Right atrium auricular region (tissue), 2 donors: ENCODE results near the gene ALG1L2. TPM values are rescaled to one million over a fixed set of nuclear protein-coding genes. Genes with fewer than 3 reads are reported as not detected.
A peak's percentile ranks its signal among the peaks of the same experiment; 100 is the strongest.
"Not testable (repeated sequence)": the region's sequence is repeated elsewhere in the genome, so short reads cannot be mapped to it uniquely, and the experiment has no call there.

Experiments used
- DNase-seq: peaks from one replicate; pipeline ENCODE4 v3.0.0-alpha.2; 2019; ENCODE audit warnings: low spot score
- H3K27ac ChIP-seq, 2 donors: fragments of 200-600 bp; sonication (generic); 1 replicate in 1 of 2; 2 replicates in 1 of 2; pipeline ENCODE4 v1.5.1; 2016 to 2019
- H3K27me3 ChIP-seq, 2 donors: fragments of 200-600 bp; sonication (generic); one replicate each; pipeline versions ENCODE4 v1.5.1 to v1.6.0; 2017 to 2019
- H3K36me3 ChIP-seq: fragments of 200-600 bp; sonication (generic); one replicate; pipeline ENCODE4 v1.5.1; 2016
- H3K4me1 ChIP-seq, 2 donors: fragments of 200-600 bp; sonication (generic); one replicate each; pipeline versions ENCODE4 v1.5.1 to v1.6.0; 2017 to 2019
- H3K4me3 ChIP-seq, 2 donors: fragments of 200-600 bp; sonication (generic); 1 replicate in 1 of 2; 2 replicates in 1 of 2; pipeline ENCODE4 v1.5.1; 2017 to 2019; ENCODE audit warnings: mild to moderate bottlenecking in 1 of 2, moderate library complexity in 1 of 2
- H3K9me3 ChIP-seq, 2 donors: fragments of 200-600 bp; sonication (generic); one replicate each; pipeline ENCODE4 v1.5.1; 2019
- total RNA-seq, 2 donors: library from RNA; depleted of rRNA; stranded (reverse); fragments of >200 nt; gene quantifications; one replicate each; pipeline ENCODE4 v1.1.0, GENCODE V29; 2016
- TF ChIP-seq, protein P1 (sequence below), 2 donors: fragments of 200-600 bp; sonication (generic); IDR thresholded peaks; one replicate each; pipeline ENCODE4 v1.5.1; 2019; ENCODE audit warnings: antibody characterized with exemption in 2 of 2

ALG1L2 gene
- total RNA-seq, 2 donors from 2014 or later = not detected

DNA sequence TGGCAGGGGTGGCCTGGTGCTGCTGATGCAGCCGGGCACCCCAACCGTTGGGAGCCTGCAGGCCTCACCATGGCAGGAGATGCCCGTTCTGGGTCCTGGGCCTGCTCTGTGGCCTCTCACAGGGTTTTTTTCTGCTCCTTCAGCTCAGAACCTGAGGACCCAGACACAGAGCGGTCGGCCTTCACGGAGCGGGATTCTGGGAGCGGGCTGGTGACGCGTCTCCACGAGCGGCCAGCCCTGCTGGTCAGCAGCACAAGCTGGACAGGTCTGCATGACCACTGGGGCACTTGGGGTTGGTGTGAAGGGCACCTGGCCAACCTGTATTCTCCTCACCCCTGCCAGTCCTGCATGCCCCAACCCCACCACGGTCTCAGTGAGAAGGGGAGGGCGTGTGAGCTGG is 10.3 kb downstream of the ALG1L2 start:
- no peaks in the 10 kb centered on the region for H3K4me1 ChIP-seq
- TF ChIP-seq, protein P1, sequence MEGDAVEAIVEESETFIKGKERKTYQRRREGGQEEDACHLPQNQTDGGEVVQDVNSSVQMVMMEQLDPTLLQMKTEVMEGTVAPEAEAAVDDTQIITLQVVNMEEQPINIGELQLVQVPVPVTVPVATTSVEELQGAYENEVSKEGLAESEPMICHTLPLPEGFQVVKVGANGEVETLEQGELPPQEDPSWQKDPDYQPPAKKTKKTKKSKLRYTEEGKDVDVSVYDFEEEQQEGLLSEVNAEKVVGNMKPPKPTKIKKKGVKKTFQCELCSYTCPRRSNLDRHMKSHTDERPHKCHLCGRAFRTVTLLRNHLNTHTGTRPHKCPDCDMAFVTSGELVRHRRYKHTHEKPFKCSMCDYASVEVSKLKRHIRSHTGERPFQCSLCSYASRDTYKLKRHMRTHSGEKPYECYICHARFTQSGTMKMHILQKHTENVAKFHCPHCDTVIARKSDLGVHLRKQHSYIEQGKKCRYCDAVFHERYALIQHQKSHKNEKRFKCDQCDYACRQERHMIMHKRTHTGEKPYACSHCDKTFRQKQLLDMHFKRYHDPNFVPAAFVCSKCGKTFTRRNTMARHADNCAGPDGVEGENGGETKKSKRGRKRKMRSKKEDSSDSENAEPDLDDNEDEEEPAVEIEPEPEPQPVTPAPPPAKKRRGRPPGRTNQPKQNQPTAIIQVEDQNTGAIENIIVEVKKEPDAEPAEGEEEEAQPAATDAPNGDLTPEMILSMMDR (IDR thresholded peaks at IDR 0.05) = no peak

DNA sequence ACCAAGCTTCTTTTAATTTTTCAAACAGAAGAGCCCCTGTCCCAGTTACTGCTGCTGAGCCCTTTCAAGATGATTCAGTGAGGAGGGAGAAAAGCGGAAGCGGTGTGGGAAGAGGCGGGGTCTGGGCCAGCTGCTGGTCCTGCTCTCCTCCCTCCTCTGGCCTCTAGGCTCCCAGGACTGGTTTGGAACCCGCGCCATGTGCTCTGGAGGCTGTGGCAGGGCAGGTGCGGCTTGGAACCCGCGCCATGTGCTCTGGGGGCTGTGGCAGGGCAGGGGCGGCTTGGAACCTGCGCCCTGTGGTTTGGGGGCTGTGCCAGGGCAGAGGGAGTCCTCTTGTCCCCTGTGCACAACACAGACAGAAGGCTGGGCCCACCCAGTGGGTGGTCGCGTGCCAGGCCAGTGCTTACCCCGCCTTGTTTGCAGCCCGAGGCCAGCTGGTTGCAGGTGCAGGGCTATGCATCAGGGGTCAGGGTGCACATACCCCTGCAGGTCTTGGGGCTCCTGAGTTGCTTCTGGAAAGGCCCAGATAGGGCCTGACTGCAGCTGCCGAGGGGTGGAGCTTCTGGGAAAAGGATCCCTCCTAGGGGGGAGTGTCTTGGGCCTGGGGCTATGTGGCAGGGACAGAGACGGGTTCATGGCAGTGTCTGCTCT is 12.2 kb downstream of the ALG1L2 start:
- no peak overlapping the region for H3K27ac ChIP-seq
- TF ChIP-seq, protein P1 (IDR thresholded peaks at IDR 0.05) = no peak
- H3K27me3 ChIP-seq = no peaks in the 10 kb centered on the region
- H3K36me3 ChIP-seq = no peaks in the 10 kb centered on the region
- H3K4me3 ChIP-seq = no peak overlapping the region
- DNase-seq = no peak
- H3K9me3 ChIP-seq = no peaks in the 10 kb centered on the region
- no peaks in the 10 kb centered on the region for H3K4me1 ChIP-seq

More for the DNA sequence above, 10.3 kb downstream of the ALG1L2 start:
- Histone ChIP-seq H3K27me3 (no peaks in the 10 kb centered on the region), H3K4me3 (no peak overlapping the region), H3K9me3 (no peaks in the 10 kb centered on the region), H3K27ac (no peak overlapping the region), H3K36me3 (no peaks in the 10 kb centered on the region)
- DNase-seq = no peak

DNA sequence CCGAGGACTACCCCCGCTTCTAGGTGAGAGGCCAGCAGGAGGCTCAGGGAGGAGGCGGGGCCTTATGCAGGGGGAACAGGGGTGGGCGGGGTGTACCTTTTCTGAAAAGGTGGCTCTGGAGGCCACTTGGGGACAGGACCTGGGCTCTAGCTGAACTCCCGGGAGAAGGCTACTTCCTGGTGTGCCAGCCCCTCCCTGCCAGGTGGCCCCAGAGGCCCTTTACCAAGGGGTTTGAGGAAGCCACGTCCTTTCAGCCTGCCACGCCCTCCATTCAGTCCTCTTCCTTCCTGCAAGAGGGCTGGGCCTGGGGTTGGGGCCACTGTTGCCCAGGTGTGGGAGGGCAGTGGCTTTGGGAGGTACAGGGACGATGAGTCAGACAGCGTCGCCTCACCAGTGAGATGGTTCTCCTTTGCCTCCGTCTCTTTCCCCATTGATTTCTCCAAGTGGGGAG is 12.9 kb downstream of the ALG1L2 start:
- not testable (repeated sequence) for H3K27ac ChIP-seq, H3K9me3 ChIP-seq, H3K27me3 ChIP-seq, H3K4me3 ChIP-seq, H3K36me3 ChIP-seq, DNase-seq, H3K4me1 ChIP-seq

DNA sequence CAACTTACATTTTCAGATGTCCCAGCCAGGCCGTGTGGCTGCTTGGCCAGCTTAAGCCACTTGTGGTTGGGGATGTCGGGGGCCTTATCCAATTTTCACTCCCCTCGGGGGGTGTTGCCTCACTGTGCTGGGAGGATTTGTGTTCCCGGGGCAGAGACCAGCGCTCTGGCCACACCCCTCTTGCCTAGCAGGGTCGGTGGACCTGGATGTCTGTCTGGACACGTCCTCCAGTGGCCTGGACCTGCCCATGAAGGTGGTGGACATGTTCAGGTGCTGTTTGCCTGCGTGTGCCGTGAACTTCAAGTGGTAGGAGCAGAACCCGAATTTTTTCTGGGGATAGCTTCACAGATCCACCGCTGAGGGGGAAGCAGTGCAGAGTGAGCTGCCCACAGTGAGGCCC is 14.2 kb downstream of the ALG1L2 start:
- H3K4me3 ChIP-seq, H3K27ac ChIP-seq, H3K4me1 ChIP-seq, H3K27me3 ChIP-seq, H3K36me3 ChIP-seq, DNase-seq, H3K9me3 ChIP-seq: not testable (repeated sequence)

DNA sequence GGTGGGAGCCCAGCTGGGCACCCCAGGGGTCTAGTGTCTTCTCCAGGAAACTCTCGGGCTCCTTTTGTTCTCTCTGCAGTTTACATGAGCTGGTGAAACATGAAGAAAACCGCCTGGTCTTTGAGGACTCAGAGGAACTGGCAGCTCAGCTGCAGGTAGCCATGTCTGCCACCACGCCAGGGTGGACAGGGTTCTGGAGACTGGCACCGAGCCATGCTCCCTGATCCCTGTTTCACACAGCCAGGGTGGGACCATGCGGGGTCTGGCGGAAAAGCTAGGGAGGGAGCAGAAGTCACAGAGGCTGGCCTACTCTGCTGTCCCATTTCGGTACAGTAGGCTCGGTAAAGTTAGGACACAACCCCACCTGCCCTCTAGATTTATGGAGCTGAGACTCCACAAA is 15.5 kb downstream of the ALG1L2 start:
- H3K4me1 ChIP-seq, H3K36me3 ChIP-seq, DNase-seq, H3K9me3 ChIP-seq, H3K4me3 ChIP-seq, H3K27ac ChIP-seq, H3K27me3 ChIP-seq: not testable (repeated sequence)

DNA sequence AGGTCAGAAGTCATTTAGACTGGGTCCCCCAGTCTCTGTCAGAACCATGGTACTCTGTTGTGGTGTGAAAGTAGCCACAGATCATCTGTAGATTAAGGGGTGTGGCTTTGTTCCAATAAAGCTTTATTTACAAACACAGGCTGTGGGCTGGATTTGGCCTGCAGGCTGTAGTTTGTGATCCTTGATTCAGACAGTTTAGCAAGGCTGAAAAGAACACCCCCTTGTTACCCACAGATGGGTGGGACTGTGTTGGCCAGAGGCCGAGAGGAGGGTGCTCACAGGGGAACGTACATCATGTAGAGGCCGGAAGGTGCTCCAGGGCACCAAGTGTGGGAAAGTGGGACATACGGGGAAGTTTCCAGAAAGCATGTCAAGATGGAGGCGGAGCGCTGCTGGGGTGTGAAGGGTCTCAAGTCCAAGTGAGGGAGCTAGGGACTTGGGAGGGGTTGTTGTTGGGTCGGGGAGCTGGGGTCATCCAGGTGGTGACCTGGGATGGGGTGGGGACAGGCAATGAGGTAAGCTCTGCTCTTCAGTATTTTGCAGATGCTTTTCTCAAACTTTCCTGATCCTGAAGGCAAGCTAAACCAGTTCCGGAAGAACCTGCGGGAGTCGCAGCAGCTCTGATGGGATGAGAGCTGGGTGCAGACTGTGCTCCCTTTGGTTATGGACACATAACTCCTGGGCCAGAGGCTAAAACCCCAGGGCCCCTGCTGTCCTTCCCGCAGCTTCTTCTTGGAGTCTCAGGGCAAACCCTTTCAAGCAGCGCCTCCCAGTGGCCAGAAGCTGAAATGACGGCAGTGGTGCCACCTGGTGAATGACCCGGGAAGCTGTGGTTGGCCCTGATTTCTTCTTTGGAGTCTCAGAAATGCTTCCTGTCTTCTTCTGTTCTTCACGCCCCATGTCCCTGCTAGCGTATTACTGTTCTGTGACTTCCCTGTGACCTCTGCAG is 16.3 kb downstream of the ALG1L2 start:
- not testable (repeated sequence) for H3K36me3 ChIP-seq, DNase-seq, H3K27me3 ChIP-seq, H3K27ac ChIP-seq, H3K4me1 ChIP-seq, H3K4me3 ChIP-seq, H3K9me3 ChIP-seq
- TF ChIP-seq, protein P1 (IDR thresholded peaks at IDR 0.05) = peak; percentile 22 to 62

DNA sequence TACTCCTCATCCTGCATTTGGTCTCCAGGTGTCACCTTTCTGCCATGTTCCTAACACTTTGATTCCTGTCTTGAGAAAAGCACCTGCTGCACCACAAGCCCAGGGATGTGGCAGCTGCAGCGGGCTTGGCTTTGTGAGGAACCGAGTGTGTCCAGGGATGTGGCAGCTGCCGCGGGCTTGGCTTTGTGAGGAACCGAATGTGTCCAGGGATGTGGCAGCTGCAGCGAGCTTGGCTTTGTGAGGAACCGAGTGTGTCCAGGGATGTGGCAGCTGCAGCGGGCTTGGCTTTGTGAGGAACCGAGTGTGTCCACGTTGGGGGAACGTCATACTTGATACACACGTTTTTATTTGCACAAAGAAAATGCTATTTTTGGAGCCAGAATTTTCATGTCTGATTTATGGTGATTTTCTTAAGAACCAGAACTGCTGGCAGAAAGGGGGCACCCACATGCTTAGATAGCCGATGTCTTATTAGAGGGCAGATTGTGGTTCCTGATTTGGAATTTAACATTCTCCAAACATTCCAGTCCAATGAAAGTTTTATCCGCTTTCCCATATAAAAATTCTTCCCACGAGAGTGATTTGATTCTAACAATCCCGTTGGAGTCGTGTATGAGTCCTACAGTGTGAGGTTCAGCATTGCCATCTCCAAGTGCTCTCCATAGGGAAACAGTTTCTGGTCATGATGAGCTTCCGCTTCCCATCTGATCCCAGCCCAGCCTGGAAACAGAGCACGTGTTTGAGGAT is 17.2 kb downstream of the ALG1L2 start:
- not testable (repeated sequence) for H3K4me1 ChIP-seq, DNase-seq, H3K9me3 ChIP-seq, H3K27ac ChIP-seq, H3K36me3 ChIP-seq, H3K4me3 ChIP-seq, H3K27me3 ChIP-seq

DNA sequence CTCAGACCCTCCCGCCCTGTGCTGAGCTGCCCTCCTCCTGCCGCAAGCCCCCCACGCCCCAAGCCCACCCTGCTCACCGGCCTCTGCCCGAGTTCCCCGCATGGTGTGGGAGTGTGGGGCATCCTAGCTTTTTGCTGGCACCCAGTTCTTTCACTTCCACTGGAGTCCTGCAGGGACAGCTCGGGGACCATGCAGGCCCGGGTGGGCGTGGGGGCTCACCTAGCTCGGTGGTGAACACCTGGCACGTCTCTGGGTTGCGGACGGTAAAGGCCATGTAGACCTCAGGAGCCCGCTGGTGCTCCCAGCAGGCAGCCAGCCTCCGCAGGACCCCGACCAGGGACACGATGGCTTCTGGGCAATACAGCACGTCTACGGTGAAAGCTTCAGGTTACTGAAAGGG is 20.9 kb downstream of the ALG1L2 start:
- not testable (repeated sequence) for H3K9me3 ChIP-seq, H3K36me3 ChIP-seq, DNase-seq, H3K4me1 ChIP-seq, H3K27me3 ChIP-seq, H3K4me3 ChIP-seq, H3K27ac ChIP-seq

DNA sequence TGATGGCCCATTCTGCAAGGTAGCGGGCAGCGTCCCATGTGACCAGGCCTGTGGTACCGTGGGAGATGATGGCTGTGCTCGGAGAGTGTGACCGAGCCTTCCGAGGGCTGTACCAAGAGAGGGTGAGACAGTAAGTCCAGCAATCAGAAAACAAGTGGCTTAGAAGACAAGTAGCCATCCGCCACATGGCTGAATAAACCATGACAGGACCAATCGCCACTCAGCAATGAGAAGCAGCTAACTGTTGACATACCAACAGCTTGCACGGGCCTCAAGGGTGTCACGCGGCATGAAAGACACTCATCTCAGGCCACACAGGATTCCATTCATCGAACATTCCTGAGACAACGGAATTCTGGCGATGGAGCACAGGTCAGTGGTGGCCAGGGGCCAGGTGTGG is 22.6 kb downstream of the ALG1L2 start:
- H3K9me3 ChIP-seq, H3K4me3 ChIP-seq, DNase-seq, H3K4me1 ChIP-seq, H3K27ac ChIP-seq, H3K36me3 ChIP-seq, H3K27me3 ChIP-seq: not testable (repeated sequence)

DNA sequence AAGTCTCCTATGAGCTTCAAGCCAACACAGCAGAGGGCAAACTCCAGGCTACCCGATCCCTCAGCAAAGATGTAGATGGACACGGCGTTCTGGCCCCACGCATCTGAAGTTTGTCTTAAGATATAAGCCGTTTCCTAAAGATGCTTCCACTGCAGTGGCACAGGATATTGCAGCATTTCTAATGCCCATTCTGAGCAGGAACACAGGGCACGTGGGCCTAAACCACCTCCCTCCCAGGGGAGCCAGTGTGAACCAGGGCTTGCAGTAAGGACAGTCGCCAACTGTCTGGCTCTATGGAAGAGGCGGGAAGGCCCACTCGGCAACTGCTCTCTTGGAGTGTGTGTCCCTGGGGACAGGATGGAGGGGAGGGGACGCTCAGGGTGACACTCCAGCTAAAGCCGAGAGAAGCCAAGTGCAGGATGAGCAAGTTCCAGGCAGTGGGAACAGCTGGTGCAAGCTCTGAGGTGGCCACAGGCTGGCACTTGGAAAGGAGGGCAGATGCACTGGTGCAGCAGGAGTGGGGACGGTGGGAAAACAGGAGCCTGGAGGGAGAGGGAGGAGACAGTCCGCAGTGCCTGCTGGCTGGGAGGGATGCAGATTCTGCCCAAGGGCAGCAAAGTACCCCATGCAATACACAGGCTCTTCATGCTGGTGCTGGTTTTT is 25.8 kb downstream of the ALG1L2 start:
- DNase-seq, H3K36me3 ChIP-seq, H3K4me1 ChIP-seq, H3K4me3 ChIP-seq, H3K27me3 ChIP-seq, H3K9me3 ChIP-seq, H3K27ac ChIP-seq: not testable (repeated sequence)
